GM10266 (cell line): ENCODE results near the gene PHF24.
"Not testable (repeated sequence)": the region's sequence is repeated elsewhere in the genome, so short reads cannot be mapped to it uniquely, and the experiment has no call there.

Experiments
- DNase-seq: peaks from one replicate; pipeline ENCODE4 v3.0.0; 2012; ENCODE audit errors: extremely low spot score
- CTCF ChIP-seq: IDR thresholded peaks from 2 replicates; pipeline ENCODE4 v1.5.1; 2012; ENCODE audit warnings: mild to moderate bottlenecking, low read depth; ENCODE audit not compliant: control insufficient read depth, insufficient read depth; ENCODE audit errors: missing control alignments

PHF24 gene

DNA sequence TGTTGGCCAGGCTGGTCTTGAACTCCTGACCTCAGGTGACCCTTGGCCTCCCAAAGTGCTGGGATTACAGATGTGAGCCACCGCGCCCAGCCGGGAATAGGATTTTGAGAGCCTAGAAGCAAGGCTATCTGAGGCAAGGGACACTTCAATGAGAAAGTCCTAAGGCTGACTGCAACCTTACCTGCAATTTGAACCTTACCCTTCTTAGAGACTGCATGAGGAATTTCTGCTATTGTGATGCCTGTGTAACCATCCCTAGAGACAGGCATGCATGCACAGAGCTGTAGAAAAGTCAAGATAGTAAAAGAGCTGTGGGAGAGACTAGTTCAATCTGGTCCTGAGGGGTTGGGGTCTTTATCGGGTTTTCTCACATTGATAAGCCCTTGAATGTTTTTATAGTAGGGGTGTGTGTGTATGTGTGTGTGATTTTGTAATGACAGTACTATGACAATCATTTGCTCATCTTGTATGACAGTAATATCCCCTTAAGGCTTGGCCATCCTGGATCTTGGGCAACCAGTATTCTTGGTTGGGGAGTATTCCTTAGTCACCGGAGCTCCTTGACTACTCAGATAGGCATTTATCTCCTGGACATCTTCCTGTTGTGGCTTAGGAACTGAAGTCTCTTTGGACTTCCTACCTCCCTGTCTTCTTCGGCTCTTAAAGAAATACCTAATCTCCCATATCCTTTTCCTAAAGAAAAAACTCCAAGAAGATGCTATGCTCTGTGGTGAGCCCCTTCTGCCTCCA is 42.6 kb downstream of the PHF24 start:
- no peak for TF ChIP-seq CTCF
- DNase-seq = no peak

DNA sequence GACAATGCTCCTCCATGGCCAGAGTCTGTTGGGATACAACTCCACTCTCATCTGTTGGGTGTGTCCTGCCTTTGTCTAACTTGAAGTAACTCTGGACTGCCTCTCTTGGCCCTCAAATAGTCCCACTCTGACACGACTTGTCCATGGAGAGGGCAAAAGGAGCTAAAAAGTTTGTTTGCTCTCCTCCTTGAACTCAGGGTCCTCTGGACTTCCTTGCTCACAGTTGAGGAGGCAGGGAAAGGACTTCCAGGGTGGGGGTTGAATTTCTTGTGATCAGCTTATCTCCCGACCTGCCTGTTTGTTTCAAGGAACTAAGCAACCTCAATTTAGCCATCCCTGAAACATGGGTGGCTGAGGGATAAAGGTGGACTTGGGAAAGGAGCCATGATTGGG is 43.2 kb downstream of the PHF24 start:
- DNase-seq = no peak
- no peak for TF ChIP-seq CTCF

GRCh38 chr9:35001803-35002502 is 43.9 kb downstream of the PHF24 start:
- DNase-seq = peak; percentile 18
- no peak for TF ChIP-seq CTCF

DNA sequence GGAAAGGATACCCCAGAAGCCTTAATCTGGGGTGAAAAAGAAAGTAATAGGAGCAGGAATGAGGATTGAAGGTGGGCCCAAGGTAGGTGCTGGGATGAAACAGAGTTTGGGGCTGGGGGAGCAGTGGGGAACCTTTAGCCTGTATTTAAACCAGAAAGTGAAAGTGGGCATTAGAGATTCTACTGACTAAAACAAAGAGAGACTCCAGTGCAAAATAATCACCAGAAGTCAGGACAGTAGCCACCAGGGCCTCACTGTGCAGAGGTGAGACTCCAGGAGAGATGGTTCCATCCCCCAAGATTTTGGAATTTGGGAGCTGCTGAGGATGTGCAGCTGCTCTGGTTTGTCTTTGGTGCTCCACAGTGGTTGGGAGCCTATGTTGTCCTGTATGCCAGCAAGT is 44.5 kb downstream of the PHF24 start:
- TF ChIP-seq CTCF = no peak
- DNase-seq = peak; percentile 6

DNA sequence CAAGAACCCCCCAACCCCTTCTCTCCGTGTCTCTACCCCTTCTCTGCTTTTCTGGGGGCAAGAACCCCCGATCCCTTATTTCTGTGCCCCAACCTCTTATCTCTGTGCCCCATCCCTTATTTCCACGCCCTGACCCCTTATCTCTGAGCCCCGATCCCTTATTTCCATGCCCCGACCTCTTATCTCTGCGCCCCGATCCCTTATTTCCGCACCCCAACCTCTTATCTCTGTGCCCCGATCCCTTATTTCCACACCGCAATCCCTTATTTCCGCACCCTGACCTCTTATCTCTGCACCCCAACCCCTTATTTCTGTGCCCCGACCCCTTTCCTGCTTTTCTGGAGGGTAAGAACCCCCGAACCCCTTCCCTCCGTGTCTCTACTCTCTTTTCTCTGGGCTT is 46.2 kb downstream of the PHF24 start:
- DNase-seq = not testable (repeated sequence)

GRCh38 chr9:35010351-35010958 is 52.4 kb downstream of the PHF24 start:
- no peak for TF ChIP-seq CTCF

DNA sequence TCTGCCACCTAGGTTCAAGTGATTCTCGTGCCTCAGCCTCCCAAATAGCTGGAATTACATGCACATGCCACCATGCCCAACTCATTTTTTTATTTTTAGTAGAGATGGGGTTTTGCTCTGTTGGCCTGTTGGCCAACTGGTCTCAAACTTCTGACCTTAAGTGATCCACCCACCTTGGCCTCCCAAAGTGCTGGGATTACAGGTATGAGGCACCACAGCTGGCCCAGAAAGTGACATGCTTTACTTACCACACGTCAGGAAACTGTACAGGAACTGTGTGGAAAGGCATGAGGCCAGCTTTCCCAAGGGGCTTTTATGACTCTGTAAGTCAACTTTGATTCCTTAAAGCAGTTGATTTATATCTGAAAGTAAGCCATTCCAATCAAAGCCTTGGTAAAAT is 56.4 kb downstream of the PHF24 start:
- no peak for TF ChIP-seq CTCF
- no peak for DNase-seq

More at GRCh38 chr9:35010351-35010958, 52.4 kb downstream of the PHF24 start:
- DNase-seq = no peak

- not testable (repeated sequence) for DNase-seq
Observed at GRCh38 chr9:35023443-35023842, 65.4 kb downstream of the PHF24 start.
